GM23248 (cell line): ENCODE results near the gene ATG9B.

ENCODE experiments used
- EZH2 ChIP-seq: fragments of 200-600 bp; sonication (generic); IDR thresholded peaks from 2 replicates; pipeline ENCODE4 v1.6.1; 2018; ENCODE audit warnings: antibody characterized with exemption, mild to moderate bottlenecking; ENCODE audit not compliant: insufficient read depth, poor library complexity, severe bottlenecking
- EZH2phosphoT487 ChIP-seq: fragments of 200-600 bp; sonication (generic); IDR thresholded peaks from 2 replicates; pipeline ENCODE4 v1.6.1; 2018; ENCODE audit warnings: antibody characterized with exemption, moderate library complexity, mild to moderate bottlenecking, low read depth; ENCODE audit not compliant: insufficient read depth

GRCh38 chr7:151035026-151035717 lies 10.9 kb upstream of the ATG9B start:
- no peak for TF ChIP-seq EZH2phosphoT487
- no peak for TF ChIP-seq EZH2
